Cortex of kidney (tissue), 1 donor: ENCODE data around the gene LGALS7.
"Not testable (repeated sequence)": the region's sequence is repeated elsewhere in the genome, so short reads cannot be mapped to it uniquely, and the experiment has no call there.

Source experiments
- DNase-seq: peaks from one replicate; lab custom pipeline; 2025; lab: John Stamatoyannopoulos, UW

Gene LGALS7

GRCh38 chr19:38774181-38774950, 1.0 kb upstream of the LGALS7 start:
- no peak for DNase-seq

GRCh38 chr19:38771569-38771968, 1.7 kb downstream of the LGALS7 start:
- not testable (repeated sequence) for DNase-seq

- DNase-seq = not testable (repeated sequence)
Observed at GRCh38 chr19:38770949-38771275, 2.4 kb downstream of the LGALS7 start.

DNA sequence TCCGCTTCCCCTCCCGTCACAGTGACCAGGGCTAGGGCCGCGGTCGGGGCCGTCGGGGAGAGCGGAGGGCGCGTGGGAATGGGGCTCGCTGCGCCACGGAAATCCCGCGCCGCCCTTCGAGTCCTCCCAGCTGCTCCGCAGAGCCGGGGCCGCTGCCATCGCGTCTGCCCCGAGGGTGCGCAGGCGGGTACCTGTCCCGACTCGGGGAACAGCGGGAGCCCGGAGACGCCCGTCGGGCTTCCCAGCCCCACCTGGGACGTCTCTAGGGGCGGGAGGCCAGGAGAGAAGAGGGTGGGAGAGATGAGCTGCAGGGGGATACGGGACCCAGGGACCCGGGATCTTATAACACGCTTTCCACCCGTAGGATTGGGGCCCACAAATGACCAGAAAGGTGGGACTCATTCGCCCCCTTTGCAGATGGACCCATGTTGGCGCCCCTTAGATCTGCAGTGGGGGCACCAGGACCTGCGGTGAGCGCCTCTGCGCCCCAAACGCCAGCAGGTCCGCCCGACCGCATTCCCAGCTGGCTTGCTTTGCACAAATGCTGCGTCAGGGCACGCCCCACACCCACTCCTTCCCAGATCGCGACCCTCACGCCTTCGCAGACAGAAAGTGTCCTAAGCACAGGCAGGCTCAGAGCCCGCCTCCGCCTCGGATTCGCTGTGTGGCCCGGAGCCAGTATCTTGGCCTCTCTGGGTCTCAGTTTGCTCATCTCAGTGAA, 2.9 kb downstream of the LGALS7 start:
- not testable (repeated sequence) for DNase-seq

DNA sequence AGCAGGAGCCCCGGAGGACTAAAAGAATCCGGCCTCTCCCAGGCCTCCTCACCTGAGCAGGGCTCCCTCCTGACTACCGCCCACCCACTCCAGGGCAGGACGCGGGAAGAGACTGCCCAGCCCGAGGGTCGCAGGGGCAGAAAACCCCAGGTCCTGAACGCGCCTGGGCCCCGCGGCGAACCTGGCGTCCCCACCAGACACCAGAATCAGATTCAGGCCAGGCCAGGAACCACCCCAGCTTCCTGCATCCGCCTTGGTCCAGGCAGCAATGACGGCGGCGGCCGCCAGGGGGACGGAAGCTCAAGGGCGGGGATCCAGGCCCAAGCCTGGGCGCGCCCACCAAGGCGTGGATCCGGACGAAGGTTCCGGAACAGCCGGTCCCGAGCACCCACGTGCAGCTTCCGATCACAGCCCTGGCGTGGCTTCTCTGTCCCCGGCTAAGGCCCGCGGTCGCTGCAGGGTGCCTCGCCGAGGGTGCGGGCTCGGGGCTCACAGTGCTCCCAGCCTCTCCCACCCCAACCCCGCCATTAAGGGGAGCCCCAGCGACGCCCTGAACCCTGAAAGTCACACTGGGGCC, 3.6 kb downstream of the LGALS7 start:
- no peak for DNase-seq

GRCh38 chr19:38766276-38767047, 6.9 kb downstream of the LGALS7 start:
- no peak for DNase-seq

DNA sequence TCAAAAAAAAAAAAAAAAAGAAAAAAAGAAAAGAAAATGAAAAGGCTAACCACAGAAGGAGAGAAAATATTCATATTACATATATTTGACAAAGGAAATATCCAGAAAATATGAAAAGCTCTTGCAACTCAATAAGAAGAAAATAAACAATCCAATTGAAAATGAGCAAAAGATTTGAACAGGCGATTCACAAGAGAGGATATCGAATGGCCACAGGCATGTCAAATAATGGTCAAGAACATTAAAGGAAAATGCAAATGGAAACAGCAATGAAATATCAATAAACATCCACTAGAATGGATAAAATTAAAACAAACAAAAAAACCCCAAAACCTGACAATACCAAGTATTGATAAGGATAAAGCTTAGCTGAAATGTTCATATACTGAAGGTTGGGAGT, 8.1 kb downstream of the LGALS7 start:
- no peak for DNase-seq

DNA sequence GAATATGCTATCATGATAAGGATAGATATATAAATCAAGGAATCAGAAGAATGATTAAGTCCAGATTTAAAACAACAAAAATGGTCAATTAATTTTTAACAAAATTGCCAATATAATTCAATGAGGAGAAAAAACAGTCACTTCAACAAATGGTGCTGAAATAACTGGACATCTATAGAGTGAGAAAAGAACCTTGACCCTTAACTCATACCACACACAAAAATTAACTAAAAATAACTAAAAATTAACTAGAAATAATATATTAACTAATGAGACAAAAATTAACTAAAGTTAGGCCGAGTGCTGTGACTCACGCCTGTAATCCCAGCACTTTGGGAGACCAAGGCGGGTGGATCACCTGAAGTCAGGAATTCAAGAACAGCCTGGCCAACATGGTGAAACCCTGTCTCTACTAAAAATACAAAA, 9.5 kb downstream of the LGALS7 start:
- no peak for DNase-seq

DNA sequence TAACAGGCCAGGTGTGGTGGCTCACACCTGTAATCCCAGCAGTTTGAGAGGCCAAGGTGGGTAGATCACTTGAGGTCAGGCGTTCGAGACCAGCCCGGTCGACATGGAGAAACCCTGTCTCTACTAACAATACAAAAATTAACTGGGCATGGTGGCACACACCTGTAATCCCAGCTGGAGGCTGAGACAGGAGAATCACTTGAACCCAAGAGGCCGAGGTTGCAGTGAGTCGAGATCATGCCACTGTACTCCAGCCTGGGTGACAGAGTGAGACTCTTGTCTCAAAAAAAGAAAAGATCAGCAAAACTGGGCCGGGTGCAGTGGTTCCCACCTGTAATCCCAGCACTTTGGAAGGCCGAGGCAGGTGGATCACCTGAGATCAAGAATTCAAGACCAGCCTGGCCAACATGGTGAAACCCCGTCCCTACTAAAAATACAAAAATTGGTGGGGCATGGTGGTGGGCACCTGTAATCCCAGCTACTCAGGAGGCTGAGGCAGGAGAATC, 11.4 kb downstream of the LGALS7 start:
- DNase-seq = not testable (repeated sequence)

DNA sequence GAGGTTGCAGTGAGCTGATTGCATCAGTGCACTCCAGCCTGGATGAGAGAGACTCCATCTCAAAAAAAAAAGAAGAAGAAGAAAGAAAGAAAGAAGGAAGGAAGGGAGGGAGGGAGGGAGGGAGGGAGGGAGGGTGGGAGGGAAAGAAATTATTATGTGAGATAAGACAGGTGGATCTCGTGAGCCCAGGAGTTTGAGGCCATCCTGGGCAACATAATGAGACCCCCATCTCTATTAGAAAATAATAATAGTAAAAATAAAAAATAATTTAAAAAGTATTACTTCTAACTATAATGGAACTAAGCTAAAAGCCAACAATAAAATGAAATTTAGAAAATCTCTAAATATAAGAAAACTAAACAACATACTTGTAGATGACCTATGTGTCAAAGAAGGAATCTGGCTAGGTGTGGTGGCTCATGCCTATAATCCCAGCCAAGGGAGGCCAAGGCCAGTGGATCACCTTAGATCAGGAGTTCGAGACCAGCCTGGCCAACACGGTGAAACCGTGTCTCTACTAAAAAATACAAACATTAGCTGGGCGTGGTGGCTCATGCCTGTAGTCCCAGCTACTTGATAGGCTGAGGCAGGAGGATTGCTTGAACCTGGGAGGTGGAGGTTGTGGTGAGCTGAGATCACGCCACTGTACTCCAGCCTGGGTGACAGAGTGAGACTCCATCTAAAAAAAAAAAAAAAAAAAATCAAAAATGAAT, 12.4 kb downstream of the LGALS7 start:
- DNase-seq = not testable (repeated sequence)

GRCh38 chr19:38759590-38760003, 13.7 kb downstream of the LGALS7 start:
- DNase-seq = no peak

- DNase-seq = not testable (repeated sequence)
Observed at GRCh38 chr19:38754196-38754595, 19.1 kb downstream of the LGALS7 start.

GRCh38 chr19:38753783-38754182, 19.5 kb downstream of the LGALS7 start:
- not testable (repeated sequence) for DNase-seq

DNA sequence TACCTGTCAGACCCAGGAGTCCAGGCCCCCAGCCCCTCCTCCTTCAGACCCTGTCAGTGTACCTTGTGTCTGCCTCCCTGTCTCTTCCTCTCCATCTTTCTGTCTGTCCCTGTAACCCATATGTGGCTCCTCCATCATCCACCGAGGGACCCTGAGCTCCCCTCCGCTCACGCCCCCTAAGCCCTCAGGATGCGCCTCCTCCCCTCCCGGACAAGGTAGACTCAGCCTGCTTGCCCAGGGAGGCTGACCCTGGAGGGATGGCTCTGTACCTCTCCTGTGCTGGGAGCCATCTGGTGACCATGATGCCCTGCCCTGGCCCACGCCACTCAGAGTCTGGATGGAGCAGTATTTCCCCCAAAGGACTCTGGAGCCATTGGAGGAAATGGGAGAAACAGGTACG, 28.0 kb downstream of the LGALS7 start:
- DNase-seq = no peak

DNA sequence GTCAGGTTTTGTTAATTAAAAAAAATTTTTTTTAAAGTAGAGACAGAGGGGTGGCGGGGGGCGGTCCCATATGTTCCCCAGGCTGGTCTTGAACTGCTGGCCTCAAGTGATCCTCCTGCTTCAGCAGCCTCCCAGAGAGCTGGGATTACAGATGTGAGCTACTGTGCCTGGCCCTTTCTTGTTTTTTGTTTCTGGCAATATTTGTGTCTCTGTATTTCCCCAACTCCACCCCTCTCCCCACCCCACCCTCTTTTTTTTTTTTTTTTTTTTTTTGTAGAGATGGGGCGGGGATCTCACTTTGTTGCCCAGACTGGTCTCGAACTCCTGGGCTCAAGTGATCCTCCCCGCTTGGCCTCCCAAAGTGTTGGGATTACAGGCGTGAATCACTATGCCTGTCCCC, 28.4 kb downstream of the LGALS7 start:
- DNase-seq = no peak

DNA sequence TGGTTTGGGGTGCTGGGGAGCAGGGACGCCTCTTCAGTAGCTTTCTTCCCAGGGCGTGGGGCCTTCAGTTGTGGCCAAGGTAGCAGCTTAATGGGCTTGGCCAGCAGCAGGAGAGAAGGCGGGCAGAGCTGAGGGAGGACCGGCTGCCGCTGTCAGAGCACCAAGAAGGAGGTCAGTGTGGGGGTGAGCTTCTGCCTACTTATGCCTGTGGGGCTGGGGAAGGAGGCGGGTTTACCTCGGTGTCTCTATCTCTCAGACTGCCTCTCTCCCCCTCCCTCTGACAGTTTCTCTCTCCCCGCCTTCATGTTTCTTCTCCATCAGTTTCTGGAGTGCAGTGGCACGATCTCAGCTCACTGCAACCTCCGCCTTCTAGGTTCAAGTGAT, 29.0 kb downstream of the LGALS7 start, which contains the start of gene CAPN12:
Gene CAPN12 (minus strand): TSS at position 177 of the 384 bp plus-strand sequence. CDS start 309 bp downstream, outside the sequence.
- DNase-seq = no peak

GRCh38 chr19:38743394-38744297, 29.7 kb downstream of the LGALS7 start:
- DNase-seq = no peak

DNA sequence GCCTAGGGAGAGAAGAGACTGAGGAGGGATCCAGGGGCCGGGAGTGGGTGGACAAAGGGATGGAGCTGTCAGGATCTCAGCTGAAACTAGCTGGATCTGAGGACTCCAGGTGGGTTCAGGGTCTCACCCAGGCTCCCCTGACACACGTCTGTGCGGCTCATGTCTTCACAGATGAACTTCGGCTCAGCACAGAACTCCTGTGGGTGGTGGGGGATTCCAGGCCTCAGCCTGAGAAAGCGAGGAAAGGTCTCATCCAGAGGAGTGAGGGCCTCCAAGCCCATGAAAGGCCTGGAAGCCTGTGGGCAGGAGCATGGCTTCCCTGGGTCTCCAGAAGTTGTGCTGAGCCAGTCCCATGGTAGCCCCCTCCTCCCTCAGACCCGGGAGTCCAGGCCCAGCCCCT, 30.4 kb downstream of the LGALS7 start:
- no peak for DNase-seq

- DNase-seq = no peak
Observed at GRCh38 chr19:38742296-38742695, 31.0 kb downstream of the LGALS7 start.

DNA sequence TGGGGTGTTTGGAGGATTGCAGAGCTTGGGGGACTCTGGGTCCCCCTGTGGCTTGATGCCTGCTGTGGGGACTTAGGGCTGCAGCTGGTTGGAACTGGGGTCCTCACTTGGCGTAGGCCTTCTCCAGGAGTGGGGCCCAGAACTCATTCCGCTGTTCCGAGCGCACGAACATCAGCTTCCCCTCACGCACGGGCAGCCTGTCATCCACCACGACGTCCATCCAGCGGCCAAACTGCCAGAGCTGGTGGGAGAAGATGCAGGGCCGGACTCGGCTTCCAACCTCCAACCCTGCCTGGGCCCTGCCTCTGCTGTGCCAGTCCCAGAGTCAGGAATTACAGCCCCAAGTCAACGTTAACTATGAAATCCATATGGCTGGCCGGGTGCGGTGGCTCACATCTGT, 31.6 kb downstream of the LGALS7 start:
- DNase-seq = no peak
